Urothelium cell line (cell line): ENCODE data around the gene PAX5.
"Not testable (repeated sequence)": the region's sequence is repeated elsewhere in the genome, so short reads cannot be mapped to it uniquely, and the experiment has no call there.

Source experiments
- DNase-seq: peaks from one replicate; pipeline ENCODE4 v3.0.0; 2011; ENCODE audit warnings: low spot score, mixed read lengths
- FAIRE-seq: peaks from 2 replicates; lab custom pipeline; 2011; peaks lifted over from hg19 to GRCh38; lab: Jason Lieb, UNC

PAX5 gene

DNA sequence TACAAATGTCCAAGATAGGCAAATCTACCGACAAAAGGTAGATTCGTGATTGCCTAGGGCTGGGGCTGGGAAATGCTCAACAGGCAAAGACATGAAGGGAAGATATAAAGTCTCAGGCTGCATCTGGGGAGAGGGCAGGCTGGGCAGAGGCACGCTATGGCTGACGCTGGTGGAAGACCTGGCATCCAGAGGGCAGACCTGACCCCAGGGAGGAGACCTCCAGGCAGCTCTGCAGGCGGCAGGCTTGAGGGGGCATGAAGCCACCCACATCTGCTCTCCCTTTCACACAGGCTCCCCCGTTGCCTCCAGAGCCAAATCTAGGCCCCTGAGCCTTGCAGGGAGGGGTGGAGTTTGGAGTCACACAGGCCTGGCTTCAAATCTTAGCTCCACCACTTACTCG lies 145.5 kb downstream of the PAX5 start:
- FAIRE-seq (no peak), DNase-seq (no peak)

DNA sequence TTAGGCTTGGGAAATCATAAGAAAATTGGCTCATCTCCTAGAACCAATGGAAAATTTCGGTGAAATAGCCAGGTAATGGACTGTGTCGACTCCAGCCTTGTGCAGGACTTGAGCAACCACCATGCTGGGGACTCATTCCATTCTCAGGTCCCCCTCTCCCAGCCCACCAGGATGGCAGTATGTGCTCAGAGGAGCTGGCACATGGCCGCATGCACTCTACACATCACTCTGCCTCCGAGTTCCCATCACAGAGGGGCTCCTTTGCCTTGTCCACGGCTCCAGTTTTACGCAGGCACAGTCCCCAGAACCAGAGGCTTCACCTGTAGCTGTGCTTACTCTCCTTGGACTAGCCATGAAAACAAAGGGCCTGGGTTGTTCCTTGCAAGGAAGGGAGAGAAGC lies 149.3 kb downstream of the PAX5 start:
- DNase-seq, result no peak
- no peak for FAIRE-seq

DNA sequence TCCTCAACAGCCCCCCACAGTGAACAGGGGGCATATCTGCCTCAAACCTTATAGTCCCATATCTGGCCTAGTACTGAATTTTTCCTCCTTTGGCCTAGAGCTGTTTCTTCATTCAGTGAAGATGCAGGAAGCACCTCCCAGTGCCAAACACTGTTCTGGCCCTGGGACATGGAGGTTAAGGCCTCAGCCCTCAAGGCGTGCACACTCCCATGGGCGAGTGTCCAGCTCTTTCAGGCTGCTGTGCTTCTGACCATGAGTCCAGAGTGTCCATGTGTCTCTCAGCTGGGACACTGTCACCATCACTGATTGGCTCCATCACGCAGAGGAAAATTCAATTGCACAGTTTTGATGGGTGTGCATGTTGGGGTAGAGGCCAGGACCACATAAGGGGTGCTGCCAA lies 151.5 kb downstream of the PAX5 start:
- FAIRE-seq, result peak; percentile 65
- DNase-seq, result no peak

DNA sequence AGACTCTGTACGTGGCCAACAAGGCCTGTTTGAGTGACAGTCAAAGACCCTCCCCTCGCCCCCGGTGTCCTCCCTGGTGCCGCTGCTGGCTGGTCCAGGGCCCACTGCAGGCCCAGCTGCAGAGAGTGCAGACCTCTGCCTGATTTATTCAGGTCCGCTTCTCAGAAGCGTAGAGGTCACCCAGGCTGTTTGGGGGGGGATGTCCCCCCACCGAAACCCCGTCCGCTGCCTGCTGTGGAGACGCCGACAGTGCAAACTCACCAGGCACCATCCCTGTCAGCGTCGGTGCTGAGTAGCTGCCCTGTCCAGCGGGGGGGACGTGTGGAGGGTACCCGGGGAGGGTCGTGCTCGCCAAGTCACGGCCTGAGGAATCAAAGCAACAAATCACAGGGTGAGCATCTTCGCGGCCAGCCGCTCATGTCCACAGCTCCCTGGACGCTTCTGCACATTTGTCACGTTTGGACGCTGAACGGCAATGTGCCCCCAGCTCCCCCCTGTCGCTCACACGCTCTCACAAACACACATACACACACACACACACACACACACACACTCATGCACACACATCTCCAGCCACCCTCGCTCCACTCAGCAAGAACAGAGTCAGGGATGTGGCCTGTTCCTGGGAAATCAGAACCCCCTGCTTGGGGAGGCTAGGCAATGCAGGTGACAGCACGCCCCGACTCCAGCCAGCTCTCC lies 152.2 kb downstream of the PAX5 start:
- peak; percentile 17 for FAIRE-seq
- DNase-seq, result no peak

DNA sequence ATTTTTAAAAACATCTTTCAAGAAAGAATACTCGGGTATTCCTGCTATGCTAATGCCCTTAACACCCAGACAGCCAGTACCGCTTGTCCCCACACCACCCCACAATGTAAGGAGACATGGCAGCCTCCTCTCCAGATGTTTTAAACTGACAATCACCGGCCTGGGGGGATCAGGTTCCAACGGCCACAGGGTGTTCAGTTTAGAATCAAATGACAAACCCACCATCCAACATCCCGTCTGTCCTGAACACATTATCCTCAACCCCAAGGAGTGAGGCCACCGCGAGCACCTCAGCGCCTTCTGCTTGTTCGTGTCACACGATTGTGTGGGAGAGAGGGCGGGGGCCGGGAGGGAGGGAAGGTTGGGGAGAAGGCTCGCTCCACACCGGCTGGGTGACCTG lies 152.8 kb downstream of the PAX5 start:
- DNase-seq (no peak), FAIRE-seq (no peak)

DNA sequence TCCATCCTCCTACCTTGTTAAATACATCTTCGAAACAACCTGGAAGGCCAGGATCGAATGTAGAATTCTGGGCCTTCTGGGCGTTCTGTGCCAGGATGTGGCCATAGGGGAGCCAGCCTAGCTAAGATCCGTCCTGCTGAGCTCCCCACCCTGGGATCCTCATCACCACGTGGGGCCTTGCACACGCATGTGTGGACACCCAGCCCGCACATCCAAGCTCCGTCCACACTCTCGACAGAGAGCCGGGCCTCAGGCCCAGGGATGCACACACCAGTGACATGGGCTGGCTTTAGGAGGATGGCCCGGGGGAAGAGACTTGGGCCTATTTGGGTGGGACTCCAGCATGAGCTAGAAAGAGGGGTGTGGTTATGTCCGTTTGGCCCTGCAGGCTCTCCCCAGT lies 154.0 kb downstream of the PAX5 start:
- DNase-seq, result no peak
- no peak for FAIRE-seq

DNA sequence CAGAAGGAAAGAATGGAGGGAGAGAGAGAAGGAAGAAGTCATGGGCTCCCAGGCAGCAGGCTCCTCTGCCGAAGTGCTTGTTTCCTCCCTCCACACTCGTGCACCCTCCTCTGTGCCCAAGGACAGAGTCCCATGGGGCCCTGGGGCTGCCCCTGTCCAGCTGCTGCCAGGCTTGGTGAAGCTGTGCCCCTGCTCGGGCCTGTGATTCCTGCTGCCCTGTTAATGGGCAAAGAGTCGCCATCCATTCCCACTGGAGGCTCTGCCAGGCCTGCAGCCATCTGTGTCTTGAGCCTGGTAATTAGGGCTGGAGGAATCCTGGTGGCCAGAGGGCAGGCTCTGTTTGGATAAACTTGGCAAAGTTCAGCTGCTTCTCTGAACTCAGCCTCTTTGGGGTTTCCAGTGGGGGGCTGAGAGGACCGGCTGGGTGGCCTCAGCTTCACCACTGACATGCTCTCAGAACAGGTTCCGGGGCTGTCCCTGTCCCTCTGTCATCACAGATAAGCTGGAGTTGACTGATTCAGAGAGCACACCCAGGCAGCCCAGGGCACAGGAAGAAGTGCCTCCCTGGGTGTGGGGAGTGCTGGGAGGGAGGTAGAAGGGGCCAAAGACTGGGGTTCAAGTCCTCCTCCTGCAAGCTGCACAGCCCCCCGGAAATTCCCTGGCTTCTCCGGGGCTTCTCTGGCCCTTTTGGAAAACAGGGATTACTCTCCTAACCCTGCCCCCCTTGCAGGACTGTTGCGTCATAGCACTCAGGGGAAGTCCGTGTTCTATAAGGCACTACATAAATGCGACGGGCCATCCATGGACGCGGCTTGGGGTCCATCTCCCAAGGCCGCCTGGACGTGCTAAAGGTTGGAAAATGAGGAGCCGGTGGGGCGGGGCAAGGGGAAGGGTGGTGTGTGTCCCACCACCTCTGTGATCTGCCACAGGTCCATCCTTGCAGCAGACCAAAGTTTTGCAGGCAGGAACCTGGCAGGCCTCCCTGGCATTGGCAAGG lies 154.8 kb downstream of the PAX5 start:
- no peak for DNase-seq
- no peak for FAIRE-seq

DNA sequence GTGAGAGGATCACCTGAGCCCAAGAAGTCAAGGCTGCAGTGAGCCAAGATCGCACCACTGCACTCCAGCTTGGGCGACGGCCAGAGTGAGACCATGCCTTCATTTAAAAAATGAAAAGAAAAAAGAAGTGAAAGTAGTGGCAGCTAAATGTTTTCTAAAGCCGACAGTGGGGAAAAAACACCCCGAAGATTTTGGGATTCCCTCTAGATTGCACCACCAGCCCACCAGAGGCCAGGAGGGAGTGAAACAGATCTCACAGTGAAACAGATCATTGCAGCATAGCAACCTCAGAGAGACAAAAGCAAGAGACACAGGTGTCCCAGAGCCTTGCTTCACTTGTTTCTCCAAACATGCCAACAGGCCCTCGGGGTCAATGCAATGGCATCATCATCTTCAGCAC lies 156.8 kb downstream of the PAX5 start:
- DNase-seq (no peak), FAIRE-seq (no peak)

DNA sequence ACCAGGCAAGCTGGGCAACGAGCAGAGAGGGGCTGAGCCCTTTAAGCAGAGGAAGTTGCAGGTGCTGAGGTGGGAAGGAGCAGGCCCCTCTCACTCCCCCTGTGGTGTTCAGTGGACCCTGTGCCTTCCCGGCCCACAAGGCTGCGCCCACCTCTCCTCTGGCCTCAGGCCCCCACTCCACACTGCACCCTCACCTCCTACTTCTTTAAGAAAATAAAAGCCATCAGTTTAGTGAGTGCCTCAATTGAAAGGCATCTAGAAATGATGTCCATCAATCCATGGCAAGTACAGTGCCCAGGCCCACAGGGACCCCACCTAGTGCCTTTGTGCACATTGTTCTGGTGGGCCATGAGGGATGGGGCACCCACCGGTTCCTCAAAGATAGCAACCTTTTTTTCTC lies 158.0 kb downstream of the PAX5 start:
- FAIRE-seq, result no peak
- DNase-seq, result no peak

DNA sequence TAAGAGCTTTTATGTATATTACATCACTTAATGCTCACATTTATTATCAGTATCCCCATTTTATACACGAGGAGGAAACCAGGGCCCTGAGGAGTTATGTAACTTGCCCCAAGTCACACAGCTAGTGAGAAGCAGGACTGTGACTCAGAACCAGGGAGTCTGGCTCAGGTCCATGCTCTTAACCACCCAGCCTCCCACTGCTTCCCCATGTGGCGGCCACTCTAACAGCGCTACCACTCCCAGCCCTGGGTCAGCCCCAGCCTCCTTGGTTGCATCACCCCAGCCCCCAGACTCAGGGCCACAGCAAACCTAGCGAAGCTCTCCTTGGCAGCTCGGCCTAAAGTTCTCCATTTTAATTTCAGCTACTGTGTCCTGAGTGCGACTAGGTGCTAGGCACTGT lies 159.1 kb downstream of the PAX5 start:
- DNase-seq, result no peak

DNA sequence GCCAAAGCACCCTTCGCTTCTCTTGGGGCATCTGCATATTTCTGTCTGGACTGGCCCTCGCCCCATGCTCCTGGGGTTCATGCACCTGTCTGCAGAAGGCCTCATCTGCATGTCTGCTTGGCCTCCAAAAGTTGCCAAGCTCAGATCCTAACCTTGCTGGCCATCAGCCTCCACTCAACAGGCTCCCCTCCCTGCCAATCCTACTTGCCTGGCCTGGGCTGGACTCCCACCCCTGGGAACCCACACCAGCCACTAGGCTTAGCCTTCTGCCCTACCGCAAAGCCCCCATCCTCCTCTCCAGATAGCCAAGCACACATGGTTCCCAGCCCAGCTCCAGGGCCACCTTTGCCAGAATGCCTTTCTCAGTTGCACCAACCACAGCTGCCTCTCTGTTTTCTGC lies 159.8 kb downstream of the PAX5 start:
- no peak for FAIRE-seq
- no peak for DNase-seq

More for the DNA sequence above, 159.1 kb downstream of the PAX5 start:
- FAIRE-seq, result no peak

DNA sequence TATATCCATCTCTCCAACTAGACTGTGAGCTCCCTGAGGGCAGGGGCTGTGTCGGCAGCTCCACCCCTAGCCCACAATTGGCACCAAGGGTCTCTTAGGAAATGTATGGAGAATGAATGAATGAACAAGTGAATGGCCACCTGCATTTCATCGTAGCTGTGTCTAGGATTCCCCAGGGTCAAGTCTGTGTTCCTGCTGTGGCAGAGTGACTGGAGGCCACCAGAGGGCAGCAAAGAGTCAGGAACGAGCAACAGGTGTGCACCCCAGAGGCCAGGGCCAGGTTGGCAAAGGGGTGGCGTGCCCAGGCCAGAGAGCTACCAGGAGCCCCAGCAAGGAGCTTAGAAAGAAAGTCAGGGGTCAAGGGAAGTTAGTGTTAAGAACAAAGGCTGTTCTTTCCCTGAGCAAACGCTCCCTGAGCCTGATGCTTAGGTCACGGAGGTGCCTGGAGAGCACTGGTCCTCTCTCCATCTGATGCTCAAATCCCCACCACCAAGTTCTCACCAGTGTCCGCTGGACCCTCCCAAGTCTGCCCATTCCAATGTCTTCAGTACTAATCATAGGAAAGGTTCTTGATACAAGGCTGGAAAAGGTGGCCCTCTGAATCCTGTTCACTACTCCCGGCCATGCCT lies 160.7 kb downstream of the PAX5 start:
- DNase-seq (peak; percentile 70), FAIRE-seq (no peak)

DNA sequence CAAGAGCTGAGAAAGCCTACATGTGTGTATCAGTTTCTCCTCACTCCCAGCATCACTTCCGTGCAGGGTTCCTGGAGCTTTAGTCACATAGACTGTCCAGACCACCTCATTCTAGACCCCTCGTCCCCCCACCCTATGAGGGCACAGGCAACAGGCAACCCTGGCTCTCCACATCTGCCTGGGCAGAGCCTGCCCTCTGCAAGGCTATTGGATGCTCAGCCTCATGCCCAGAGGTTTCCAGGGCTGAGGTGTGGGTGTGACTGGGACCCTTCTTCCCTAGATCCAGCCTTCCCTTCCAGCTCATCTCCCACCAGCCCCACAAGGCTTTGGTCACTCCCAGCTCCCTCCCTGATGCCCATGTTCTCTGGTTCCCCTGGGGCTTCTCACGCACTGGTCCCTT lies 161.4 kb downstream of the PAX5 start:
- DNase-seq, result no peak
- no peak for FAIRE-seq

DNA sequence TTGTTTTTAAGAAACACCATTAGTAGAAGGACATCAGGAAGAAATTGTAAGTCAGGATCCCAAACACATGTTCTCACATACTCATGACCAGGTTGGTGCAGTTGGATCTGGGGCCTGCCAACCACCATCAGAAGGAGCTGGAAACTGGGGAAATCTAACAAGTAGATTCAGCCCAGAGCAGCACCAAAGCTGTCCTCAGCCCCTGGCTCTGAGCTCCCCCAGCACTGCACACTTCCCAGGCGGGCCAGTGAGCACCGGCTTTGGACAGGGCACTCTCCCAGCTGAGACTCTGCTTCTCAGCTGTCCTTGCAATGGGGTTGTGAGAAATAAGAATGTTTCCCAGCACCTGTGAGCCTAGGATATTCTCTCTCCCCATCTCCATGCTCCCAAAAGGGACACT lies 162.5 kb downstream of the PAX5 start:
- no peak for FAIRE-seq
- DNase-seq, result no peak

DNA sequence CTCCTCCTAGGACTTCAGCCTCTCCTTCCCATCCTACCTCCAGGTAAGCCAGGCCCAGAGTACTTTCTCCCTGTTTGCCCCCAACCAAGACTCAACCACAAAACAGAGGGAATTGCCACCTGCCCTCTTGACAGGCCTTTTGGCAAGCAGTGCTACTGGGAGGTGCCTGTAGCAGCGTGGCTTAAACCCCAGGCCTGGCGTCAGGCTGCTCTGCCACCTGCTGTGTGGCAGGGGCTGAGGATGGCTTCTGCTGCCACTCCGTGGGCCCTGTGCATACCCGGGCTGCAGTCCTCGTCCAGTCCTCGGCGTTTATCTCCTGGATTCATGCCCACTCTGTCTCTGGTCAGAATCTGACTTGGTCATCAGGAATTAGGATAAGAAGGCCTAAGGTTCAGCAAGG lies 163.1 kb downstream of the PAX5 start:
- DNase-seq, result no peak

DNA sequence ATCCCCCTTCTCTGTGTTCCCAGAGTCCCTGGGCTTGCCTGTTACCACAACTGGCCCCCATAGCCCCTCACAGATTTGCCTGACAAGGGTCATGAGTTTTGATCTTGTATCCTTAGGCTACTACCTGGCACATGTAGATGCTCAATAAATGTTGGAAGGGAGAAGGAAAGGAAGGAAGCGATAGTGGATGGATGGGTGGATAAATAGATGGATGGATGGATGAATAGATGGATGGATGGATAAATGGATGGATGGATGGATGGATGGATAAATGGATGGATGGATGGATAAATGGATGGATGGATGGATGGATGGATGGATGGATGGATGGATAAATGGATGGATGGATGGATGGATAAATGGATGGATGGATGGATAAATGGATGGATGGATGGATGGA lies 164.5 kb downstream of the PAX5 start:
- not testable (repeated sequence) for DNase-seq, FAIRE-seq

More for the DNA sequence above, 163.1 kb downstream of the PAX5 start:
- FAIRE-seq, result peak; percentile 20

DNA sequence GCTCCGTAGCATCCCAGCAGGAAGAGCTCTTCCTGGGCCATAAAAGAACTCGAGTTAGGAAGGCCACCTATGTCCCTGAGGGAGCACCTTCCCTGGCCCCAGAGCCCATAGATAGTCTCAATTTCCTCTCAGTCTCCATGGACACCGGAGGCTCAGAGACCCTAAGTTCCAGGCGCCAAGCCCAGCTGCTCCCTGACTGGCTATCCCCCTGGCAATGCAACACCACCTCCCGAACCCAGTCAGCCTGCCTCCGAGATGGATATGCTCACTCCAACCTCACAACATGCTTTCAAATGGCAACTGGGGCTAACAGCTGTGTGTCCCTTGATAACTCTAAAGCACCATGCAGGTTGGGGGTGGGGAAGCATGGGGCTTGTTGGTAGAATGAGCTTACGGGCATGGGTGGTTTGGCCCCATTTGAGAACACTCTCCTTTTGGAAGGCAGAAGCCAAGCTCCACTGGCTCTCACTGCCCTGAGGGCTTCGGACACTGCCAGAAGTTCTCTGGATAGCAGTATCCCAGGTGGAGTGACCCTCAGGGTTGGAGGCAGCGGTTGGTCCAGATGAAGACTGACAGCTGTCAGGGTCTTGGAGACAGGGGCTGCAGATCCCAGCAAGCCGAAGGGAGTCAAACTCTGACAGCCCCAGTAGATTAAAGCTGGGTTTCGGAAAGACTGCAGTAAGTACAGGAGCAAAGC lies 165.3 kb downstream of the PAX5 start:
- no peak for DNase-seq
- FAIRE-seq, result no peak

DNA sequence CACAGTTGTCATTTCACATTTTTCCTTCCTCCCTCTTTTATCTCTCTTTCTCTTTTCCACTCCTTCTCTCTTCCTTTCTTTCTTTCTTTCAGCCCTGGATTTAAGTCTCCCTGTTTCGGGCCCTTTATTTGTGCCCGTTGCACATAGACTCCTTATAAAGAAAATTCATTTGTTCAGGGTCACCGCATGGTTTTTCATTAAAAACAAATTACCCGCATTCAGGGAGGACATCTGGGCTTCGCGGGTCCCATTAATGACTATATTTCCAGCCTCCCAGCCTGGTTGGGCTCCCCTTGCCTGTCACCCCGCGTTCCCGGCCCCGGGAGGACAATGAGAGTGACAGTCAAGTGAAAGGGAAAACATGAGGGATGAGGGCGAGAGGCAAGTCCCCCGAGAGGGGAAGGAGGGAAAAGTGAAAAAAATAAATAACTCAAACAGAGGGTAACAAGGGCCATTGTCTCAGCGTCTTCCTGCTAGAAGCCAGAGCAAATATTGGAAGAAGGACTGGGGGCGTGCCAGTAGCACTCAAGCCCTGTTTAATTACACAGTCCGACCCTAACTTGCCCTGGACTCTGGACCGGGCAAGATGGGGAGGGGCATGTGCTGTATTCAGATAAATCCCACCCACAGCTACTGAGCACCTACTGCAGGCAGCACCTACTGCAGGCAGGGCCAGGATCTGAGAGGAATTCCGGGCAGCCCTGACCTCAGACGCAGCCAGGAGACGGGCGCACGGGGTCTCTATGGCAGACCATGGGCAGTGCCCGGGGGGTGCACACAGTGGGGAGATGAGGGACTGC lies 166.2 kb downstream of the PAX5 start:
- DNase-seq (no peak), FAIRE-seq (no peak)

DNA sequence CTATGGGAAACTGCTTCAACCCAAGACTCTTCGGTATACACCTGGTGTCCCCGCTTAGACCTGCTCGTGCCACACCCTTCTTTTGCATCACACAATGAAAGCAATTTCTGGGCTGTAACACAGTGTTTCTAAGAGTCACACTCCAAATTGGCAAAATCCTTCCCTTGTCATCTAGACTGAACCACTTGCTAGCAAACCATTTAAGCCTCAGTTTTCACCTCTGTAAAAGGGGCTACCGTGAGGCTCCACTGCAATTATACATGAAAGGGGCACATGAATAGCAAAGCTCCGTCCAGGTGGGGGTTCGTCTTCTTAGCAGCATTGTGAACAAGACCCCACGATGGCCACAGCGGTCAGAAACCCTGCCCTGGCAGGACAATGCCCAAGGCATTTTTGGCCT lies 166.8 kb downstream of the PAX5 start:
- FAIRE-seq, result no peak
- no peak for DNase-seq

DNA sequence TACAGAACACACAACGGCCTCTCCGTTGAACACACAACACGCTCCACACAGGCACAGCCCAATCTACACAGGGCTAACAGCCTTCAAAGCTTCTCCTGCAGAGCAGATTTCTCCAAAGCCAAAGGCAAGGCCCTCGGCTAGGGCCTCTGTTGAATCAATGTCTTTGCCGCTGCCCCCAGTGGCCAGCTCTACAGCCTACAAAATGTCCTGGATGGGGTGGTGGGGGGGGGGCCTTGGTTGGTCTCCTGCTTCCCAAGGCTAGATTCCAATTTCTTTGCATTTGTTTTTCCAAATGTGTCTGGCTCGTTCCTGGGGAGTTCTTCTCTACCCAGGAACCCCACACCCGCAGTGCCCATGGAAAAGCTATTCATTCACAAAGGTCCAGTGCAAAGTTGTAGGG lies 167.2 kb downstream of the PAX5 start:
- no peak for DNase-seq
- no peak for FAIRE-seq
